GM12878 (cell line): ENCODE data around the gene HENMT1.

Experiments
- BRCA1 ChIP-seq: IDR thresholded peaks from 2 replicates; pipeline ENCODE4 v1.6.1; 2011; ENCODE audit warnings: low read depth, low read length, improper control_type of control experiment
- CBX3 ChIP-seq: fragments of 200-600 bp; sonication (generic); IDR thresholded peaks from 2 replicates; pipeline ENCODE4 v1.6.1; 2016; ENCODE audit warnings: low read depth, borderline replicate concordance
- GABPA ChIP-seq: IDR thresholded peaks from 2 replicates; pipeline ENCODE4 v1.6.1; 2014; ENCODE audit warnings: antibody characterized with exemption, low read depth, mild to moderate bottlenecking, inconsistent platforms
- KDM1A ChIP-seq: fragments of 200-600 bp; sonication (generic); IDR thresholded peaks from 2 replicates; pipeline ENCODE4 v1.6.1; 2016; ENCODE audit warnings: borderline replicate concordance
- SIN3A ChIP-seq: IDR thresholded peaks from 2 replicates; pipeline ENCODE4 v1.6.1; 2012; ENCODE audit warnings: low read depth, low read length, improper control_type of control experiment
- TF ChIP-seq, protein P1 (sequence below), 3 experiments: IDR thresholded peaks in 2 of 3; conservative IDR thresholded peaks in 1 of 3; 2 replicates each; pipeline ENCODE4 v1.5.1; 2011; ENCODE audit warnings: low read depth in 3 of 3, low read length in 3 of 3, mild to moderate bottlenecking in 3 of 3, control low read depth in 2 of 3, moderate library complexity in 2 of 3, inconsistent platforms in 1 of 3, mixed read lengths in 1 of 3; ENCODE audit not compliant: control insufficient read depth in 2 of 3, insufficient read depth in 1 of 3; ENCODE audit errors: extremely low read depth in 1 of 3

DNA sequence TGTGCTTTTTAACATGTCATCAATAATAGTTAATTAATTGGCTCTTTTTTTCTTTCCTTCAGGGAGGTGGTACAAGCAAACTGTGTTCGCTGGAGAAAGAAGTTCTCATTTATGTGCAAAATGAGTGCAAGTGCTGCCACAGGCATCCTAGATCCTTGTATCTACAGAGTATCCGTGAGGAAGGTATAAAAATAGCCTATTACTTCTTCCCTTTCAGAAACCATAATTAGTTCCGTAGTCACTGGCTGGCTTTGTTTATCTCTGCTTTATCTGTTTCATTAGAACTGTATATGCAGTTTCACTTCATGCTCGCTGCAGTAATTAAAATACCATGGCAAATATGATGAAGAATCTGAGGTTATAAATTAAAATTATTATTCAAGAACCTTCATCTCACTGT is 60.4 kb downstream of the HENMT1 start:
- TF ChIP-seq GABPA: no peak
- TF ChIP-seq, protein P1, sequence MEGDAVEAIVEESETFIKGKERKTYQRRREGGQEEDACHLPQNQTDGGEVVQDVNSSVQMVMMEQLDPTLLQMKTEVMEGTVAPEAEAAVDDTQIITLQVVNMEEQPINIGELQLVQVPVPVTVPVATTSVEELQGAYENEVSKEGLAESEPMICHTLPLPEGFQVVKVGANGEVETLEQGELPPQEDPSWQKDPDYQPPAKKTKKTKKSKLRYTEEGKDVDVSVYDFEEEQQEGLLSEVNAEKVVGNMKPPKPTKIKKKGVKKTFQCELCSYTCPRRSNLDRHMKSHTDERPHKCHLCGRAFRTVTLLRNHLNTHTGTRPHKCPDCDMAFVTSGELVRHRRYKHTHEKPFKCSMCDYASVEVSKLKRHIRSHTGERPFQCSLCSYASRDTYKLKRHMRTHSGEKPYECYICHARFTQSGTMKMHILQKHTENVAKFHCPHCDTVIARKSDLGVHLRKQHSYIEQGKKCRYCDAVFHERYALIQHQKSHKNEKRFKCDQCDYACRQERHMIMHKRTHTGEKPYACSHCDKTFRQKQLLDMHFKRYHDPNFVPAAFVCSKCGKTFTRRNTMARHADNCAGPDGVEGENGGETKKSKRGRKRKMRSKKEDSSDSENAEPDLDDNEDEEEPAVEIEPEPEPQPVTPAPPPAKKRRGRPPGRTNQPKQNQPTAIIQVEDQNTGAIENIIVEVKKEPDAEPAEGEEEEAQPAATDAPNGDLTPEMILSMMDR (IDR thresholded peaks at IDR 0.05 in 2 of 3, conservative IDR thresholded peaks at IDR 0.05 in 1 of 3; ENCODE audit: control insufficient read depth in 2 of 3, extremely low read depth in 1 of 3, insufficient read depth in 1 of 3, low read depth in 3 of 3, low read length in 3 of 3): no peak
- TF ChIP-seq CBX3: no peak
- TF ChIP-seq KDM1A: no peak
- TF ChIP-seq BRCA1: no peak
- TF ChIP-seq SIN3A: no peak
